ENCODE data around the gene DHX30.

DNA sequence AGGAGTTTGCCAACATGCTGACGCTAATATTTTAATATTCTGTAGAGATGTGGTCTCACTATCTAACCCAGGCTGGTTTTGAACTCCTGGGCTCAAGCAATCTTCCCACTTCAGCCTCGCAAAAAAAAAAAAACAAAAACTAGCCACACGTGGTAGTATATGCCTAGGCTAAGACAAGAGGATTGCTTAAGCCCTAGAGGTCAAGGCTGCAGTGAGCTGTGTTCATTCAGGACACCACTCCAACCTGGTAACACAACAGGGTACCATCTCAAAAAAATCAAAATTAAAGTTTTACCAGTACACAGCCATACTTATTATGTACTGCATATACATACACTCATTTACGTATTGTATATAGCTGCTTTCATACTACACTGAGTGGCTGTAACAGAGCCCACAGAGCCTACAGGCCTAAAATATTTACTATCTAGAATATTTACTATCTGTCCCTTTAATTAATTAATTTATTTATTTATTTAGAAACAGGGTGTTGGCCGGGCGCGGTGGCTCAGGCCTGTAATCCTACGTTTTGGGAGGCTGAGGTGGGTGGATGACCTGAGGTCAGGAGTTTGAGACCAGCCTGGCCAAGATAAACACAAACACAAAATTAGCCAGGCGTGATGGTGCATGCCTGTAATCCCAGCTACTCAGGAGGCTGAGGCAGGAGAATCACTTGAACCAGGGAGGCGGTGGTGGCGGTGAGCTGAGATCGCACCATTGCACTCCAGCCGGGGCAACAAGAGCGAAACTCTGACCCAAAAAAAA lies 44.5 kb upstream of the DHX30 start:
- TF ChIP-seq SRF (IDR thresholded peaks at IDR 0.05; ENCODE audit: low read depth, low read length): no peak
- no peak for TF ChIP-seq POLR2AphosphoS5 (IDR thresholded peaks at IDR 0.05; ENCODE audit: low read depth, low read length)
- TF ChIP-seq, protein P1, sequence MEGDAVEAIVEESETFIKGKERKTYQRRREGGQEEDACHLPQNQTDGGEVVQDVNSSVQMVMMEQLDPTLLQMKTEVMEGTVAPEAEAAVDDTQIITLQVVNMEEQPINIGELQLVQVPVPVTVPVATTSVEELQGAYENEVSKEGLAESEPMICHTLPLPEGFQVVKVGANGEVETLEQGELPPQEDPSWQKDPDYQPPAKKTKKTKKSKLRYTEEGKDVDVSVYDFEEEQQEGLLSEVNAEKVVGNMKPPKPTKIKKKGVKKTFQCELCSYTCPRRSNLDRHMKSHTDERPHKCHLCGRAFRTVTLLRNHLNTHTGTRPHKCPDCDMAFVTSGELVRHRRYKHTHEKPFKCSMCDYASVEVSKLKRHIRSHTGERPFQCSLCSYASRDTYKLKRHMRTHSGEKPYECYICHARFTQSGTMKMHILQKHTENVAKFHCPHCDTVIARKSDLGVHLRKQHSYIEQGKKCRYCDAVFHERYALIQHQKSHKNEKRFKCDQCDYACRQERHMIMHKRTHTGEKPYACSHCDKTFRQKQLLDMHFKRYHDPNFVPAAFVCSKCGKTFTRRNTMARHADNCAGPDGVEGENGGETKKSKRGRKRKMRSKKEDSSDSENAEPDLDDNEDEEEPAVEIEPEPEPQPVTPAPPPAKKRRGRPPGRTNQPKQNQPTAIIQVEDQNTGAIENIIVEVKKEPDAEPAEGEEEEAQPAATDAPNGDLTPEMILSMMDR (IDR thresholded peaks at IDR 0.05; ENCODE audit: control extremely low read depth in 1 of 3, insufficient read depth in 1 of 3, low read depth in 1 of 3, low read length in 3 of 3): no peak
- no peak for TF ChIP-seq POLR2A (IDR thresholded peaks at IDR 0.05; ENCODE audit: control extremely low read depth in 1 of 2, low read depth in 2 of 2, low read length in 2 of 2)
- TF ChIP-seq SIN3A (conservative IDR thresholded peaks at IDR 0.05 in 1 of 2, IDR thresholded peaks at IDR 0.05 in 1 of 2; ENCODE audit: low read depth in 1 of 2, low read length in 2 of 2): no peak
- no peak for TF ChIP-seq CHD1 (IDR thresholded peaks at IDR 0.05; ENCODE audit: low read depth, low read length)
- TF ChIP-seq TAF1 (IDR thresholded peaks at IDR 0.05; ENCODE audit: low read depth, low read length): no peak
